Testis (tissue), 3 donors: Measurements from ENCODE around the gene MYO7A. TPM values are rescaled to one million over a fixed set of nuclear protein-coding genes. Genes with fewer than 3 reads are reported as not detected.

Source experiments
- DNase-seq: peaks from one replicate; pipeline ENCODE4 v3.0.0-alpha.2; 2019
- H3K27ac ChIP-seq, 2 donors: fragments of 200-600 bp; sonication (generic); one replicate each; pipeline ENCODE4 v1.5.1; 2019
- H3K27me3 ChIP-seq: fragments of 200-600 bp; sonication (generic); one replicate; pipeline ENCODE4 v1.5.1; 2019
- H3K36me3 ChIP-seq: fragments of 200-600 bp; sonication (generic); one replicate; pipeline ENCODE4 v1.5.1; 2017; ENCODE audit warnings: low read depth; ENCODE audit errors: missing control alignments
- H3K4me1 ChIP-seq: fragments of 200-600 bp; sonication (generic); one replicate; pipeline ENCODE4 v1.5.1; 2019
- H3K4me3 ChIP-seq, 2 donors: fragments of 200-600 bp; sonication (generic); one replicate each; pipeline ENCODE4 v1.5.1; 2017 to 2019
- H3K9me3 ChIP-seq: fragments of 200-600 bp; sonication (generic); one replicate; pipeline ENCODE4 v1.5.1; 2017
- POLR2A ChIP-seq: fragments of 450-650 bp; IDR thresholded peaks from one replicate; pipeline ENCODE4 v1.6.1; 2017; ENCODE audit warnings: antibody characterized with exemption, mild to moderate bottlenecking, moderate library complexity
- WGBS, 2 donors: methylation state at CpG; one replicate each; pipeline ENCODE4 v1.1.5; 2018; 5-methylcytosine and 5-hydroxymethylcytosine counted together
- intact Hi-C: fragments of 100-400 bp; cut with DNase I; formaldehyde crosslinking; loops from one replicate; pipeline ENCODE4 v1.15.1; 2023; ENCODE audit warnings: low total_unique reads
- polyA plus RNA-seq: library from polyadenylated mRNA; stranded (reverse); fragments of 350-450 nt; fragmentation: Illumina TruSeq; extraction: RNeasy Lipid Tissue Mini Kit (QIAGEN cat#74804); gene quantifications from one replicate; pipeline ENCODE4 v1.2.3, GENCODE V29; 2014; ENCODE audit warnings: low read depth, low replicate concordance; ENCODE audit not compliant: insufficient read depth
- total RNA-seq, 2 donors: library from RNA; depleted of rRNA; stranded (reverse); fragments of >200 nt; gene quantifications; one replicate each; pipeline ENCODE4 v1.2.3, GENCODE V29; 2016
- TF ChIP-seq, protein P1 (sequence below), 3 experiments: fragments of 450-650 bp in 2 of 3; fragments of 200-600 bp in 1 of 3; sonication (generic) in 1 of 3; IDR thresholded peaks; one replicate each; pipeline ENCODE4 v1.5.1; 2016 to 2019; ENCODE audit warnings: antibody characterized with exemption in 3 of 3, mild to moderate bottlenecking in 2 of 3, moderate library complexity in 1 of 3

The MYO7A gene
- total and polyA plus RNA-seq, 3 donors from 2014 or later = 40.1 to 239 (median 161) TPM

DNA sequence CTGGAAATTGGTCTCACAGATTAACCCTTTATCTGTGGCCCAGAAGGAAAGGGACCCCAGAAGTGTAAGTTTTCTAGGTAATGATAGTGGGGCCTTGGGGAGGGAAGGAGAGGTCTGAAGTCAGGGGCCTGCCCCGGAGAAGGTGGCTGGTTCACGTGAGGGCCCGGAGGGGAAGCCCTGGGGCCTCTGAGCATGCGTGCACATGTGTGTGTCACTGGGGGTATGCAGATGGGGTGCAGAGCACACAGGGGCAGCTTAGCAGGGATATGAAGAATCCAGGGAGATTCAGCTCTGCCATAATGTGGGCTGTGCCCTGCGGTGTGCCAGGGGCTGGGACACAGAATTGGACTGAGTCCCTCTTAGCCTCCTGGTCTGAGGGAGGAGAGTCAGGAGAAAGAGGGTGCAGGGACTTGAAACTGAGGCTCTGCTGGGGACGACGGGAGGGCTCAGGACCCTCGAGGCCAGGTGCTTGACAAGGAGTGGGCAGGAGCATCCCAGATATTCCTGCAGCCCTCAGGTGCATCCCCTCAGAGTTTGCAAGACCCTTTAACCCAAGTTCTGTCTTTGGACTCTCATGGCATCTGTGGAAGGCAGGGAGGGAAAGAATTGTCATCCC, 15.5 kb downstream of the MYO7A start:
- no peaks in the 10 kb centered on the region for H3K36me3 ChIP-seq
- H3K4me1 ChIP-seq = peaks cover 39% of the 10 kb centered on the region
- H3K9me3 ChIP-seq = no peaks in the 10 kb centered on the region
- intact Hi-C loops = no loop called here
- H3K27ac ChIP-seq = no peak overlapping the region
- DNase-seq = no peak
- no peak for TF ChIP-seq POLR2A
- TF ChIP-seq, protein P1, sequence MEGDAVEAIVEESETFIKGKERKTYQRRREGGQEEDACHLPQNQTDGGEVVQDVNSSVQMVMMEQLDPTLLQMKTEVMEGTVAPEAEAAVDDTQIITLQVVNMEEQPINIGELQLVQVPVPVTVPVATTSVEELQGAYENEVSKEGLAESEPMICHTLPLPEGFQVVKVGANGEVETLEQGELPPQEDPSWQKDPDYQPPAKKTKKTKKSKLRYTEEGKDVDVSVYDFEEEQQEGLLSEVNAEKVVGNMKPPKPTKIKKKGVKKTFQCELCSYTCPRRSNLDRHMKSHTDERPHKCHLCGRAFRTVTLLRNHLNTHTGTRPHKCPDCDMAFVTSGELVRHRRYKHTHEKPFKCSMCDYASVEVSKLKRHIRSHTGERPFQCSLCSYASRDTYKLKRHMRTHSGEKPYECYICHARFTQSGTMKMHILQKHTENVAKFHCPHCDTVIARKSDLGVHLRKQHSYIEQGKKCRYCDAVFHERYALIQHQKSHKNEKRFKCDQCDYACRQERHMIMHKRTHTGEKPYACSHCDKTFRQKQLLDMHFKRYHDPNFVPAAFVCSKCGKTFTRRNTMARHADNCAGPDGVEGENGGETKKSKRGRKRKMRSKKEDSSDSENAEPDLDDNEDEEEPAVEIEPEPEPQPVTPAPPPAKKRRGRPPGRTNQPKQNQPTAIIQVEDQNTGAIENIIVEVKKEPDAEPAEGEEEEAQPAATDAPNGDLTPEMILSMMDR (IDR thresholded peaks at IDR 0.05) = no peak
- no peak overlapping the region for H3K4me3 ChIP-seq
- WGBS, 2 donors = 89 to 94% methylated on average over 8 of the region's 8 CpGs
- no peaks in the 10 kb centered on the region for H3K27me3 ChIP-seq

DNA sequence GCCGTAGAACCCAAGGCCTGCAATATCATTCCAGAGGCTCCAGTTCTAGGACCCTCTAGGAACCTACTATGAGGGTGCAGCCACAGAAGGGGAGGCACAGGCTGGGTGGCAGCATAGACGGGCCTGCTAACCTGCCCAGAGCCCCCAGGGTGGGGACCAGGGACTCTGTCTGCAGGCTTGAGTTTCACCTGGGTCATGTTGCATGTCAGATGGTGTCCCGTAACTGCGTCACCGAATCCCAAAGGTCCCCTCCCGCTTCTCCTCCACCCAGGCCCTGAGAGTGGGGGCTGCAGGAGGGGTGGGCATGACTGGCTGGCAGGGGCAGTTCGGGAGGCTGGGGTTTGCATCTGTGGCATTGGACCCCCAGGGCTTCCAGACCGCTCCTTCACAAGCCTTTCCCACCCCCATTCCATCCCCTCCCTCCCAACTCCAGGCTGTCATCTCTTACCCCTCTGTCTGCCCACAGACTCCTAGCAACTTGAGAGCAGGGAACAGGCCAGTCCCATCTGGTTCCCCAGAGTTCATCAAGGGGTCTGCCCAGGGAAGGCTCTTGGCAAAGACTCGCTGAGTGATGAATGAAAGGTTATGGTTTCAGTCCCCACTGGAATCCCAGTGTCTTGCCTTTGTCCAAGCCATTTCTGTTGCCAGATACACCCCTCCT, 16.3 kb downstream of the MYO7A start:
- H3K27me3 ChIP-seq = no peaks in the 10 kb centered on the region
- H3K4me3 ChIP-seq = no peak overlapping the region
- intact Hi-C loops = no loop called here
- DNase-seq = no peak
- WGBS, 2 donors = 85 to 93% methylated on average over 4 to 9 of the region's 9 CpGs
- H3K36me3 ChIP-seq = no peaks in the 10 kb centered on the region
- peaks cover 30% of the 10 kb centered on the region for H3K4me1 ChIP-seq
- no peak overlapping the region for H3K27ac ChIP-seq
- TF ChIP-seq, protein P1 (IDR thresholded peaks at IDR 0.05) = no peak
- no peak for TF ChIP-seq POLR2A
- no peaks in the 10 kb centered on the region for H3K9me3 ChIP-seq

DNA sequence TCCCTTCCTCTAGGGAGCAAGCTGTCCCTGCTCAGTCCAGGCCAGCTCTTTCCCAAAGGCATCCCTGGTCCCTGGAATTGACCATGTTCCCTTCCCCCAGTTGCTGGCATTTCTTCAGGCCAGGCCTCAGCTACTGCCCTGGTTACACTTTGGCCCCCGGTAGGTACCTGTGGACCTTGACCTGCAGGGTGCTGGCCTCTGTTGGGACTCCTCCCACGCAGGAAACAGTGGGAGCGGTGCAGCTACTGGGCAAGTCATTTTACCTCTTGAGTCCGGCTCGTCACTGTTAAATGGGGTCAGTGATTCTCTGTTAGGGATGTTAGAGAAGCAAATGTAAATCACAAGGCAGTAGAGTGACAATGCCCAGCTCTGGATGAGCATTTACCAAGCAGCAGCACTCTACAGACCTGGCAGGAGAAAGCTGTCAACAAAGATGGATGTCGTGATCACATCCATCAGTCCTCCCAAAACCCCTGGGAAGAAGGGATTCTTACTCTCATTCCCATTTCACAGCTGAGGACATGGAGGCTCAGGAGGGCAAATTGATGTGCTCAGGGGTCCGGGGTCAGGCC, 16.9 kb downstream of the MYO7A start:
- H3K9me3 ChIP-seq = no peaks in the 10 kb centered on the region
- H3K27me3 ChIP-seq = no peaks in the 10 kb centered on the region
- WGBS, 2 donors = 62 to 89% methylated on average over 7 of the region's 7 CpGs
- H3K4me3 ChIP-seq = no peak overlapping the region
- no peaks in the 10 kb centered on the region for H3K36me3 ChIP-seq
- H3K27ac ChIP-seq = no peak overlapping the region
- no peak for TF ChIP-seq POLR2A
- TF ChIP-seq, protein P1 (IDR thresholded peaks at IDR 0.05) = no peak
- H3K4me1 ChIP-seq = peaks cover 24% of the 10 kb centered on the region
- intact Hi-C loops = no loop called here
- DNase-seq = no peak

DNA sequence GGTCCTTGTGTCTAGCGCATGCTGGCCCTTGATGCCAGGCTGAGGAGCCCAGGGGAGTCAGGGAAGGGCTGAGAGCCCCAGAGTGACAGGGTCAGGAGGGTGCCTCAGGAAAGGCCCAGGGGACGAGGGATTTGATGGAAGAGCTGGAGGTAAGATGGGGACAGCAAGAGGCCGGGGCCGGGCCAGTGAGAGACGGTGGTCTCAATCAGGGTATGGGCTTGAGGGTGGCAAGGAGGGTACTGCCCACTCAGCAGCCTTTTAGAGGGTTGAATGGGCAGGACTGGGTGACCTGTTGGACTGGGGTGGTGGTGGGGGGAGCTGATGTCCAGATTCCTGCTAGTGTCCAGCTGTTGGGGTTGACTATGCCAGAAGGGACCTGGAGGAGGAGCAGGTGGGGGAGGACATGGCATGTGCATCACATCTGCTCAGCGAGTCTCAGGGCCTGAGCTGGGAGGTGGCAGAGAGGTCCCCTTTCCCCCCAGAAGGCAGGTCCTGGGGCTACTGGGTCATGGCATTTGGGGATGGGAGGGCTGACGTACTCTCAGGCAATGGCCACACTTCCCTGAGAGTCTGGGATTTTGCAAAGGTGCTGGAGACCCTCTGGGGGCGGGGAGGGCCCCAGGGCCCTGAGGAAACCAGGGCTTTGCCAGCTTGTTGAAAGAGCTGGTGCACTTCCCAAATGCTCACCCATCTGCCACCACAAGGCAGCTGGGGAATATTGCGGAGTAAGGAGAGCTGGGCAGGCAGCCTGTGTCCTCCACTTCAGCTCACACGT, 18.4 kb downstream of the MYO7A start:
- WGBS, 2 donors = 84 to 86% methylated on average over 8 to 10 of the region's 10 CpGs
- intact Hi-C loops = no loop called here

More for the DNA sequence above, 18.4 kb downstream of the MYO7A start:
- Histone ChIP-seq H3K4me1 (peaks cover 15% of the 10 kb centered on the region), H3K4me3 (no peak overlapping the region), H3K9me3 (no peaks in the 10 kb centered on the region), H3K27ac (no peak overlapping the region), H3K36me3 (no peaks in the 10 kb centered on the region), H3K27me3 (no peaks in the 10 kb centered on the region)
- TF ChIP-seq POLR2A = no peak
- TF ChIP-seq, protein P1 (IDR thresholded peaks at IDR 0.05) = no peak
- DNase-seq = no peak
